HL-60 (cell line): Measurements from ENCODE around the gene ST6GAL1.

Experiments used
- POLR2AphosphoS5 ChIP-seq: IDR thresholded peaks from 2 replicates; pipeline ENCODE4 v1.6.1; 2012; ENCODE audit warnings: low read depth
- TF ChIP-seq, protein P1 (sequence below): IDR thresholded peaks from one replicate; pipeline ENCODE4 v1.5.1; 2011; ENCODE audit warnings: low read length, control low read depth, inconsistent platforms; ENCODE audit not compliant: insufficient read depth
- TF ChIP-seq, protein P2 (sequence below): IDR thresholded peaks from 2 replicates; pipeline ENCODE4 v1.6.1; 2012; ENCODE audit warnings: low read depth; ENCODE audit not compliant: insufficient replicate concordance

DNA sequence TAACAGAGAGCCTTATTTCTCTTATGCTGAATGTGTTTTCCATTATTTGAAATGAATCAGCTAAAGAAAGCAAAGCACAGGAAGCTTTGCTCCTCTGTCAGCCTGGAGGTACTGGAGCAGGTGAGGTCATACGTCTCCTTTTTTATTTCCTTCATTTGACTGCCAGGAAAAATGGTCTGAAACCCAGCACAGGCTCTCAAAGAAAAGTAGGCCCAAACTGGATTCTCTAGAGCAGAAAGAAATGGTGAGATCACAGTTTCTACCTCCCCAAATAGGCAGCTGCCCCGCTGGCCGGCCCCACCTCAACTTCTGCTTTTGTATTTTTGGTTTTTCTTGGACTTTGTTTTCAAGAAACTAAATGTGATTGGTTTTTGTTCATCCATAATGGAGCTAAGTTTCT is 113.9 kb downstream of the ST6GAL1 start:
- TF ChIP-seq, protein P1, sequence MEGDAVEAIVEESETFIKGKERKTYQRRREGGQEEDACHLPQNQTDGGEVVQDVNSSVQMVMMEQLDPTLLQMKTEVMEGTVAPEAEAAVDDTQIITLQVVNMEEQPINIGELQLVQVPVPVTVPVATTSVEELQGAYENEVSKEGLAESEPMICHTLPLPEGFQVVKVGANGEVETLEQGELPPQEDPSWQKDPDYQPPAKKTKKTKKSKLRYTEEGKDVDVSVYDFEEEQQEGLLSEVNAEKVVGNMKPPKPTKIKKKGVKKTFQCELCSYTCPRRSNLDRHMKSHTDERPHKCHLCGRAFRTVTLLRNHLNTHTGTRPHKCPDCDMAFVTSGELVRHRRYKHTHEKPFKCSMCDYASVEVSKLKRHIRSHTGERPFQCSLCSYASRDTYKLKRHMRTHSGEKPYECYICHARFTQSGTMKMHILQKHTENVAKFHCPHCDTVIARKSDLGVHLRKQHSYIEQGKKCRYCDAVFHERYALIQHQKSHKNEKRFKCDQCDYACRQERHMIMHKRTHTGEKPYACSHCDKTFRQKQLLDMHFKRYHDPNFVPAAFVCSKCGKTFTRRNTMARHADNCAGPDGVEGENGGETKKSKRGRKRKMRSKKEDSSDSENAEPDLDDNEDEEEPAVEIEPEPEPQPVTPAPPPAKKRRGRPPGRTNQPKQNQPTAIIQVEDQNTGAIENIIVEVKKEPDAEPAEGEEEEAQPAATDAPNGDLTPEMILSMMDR: no peak
- no peak for TF ChIP-seq POLR2AphosphoS5
- TF ChIP-seq, protein P2, sequence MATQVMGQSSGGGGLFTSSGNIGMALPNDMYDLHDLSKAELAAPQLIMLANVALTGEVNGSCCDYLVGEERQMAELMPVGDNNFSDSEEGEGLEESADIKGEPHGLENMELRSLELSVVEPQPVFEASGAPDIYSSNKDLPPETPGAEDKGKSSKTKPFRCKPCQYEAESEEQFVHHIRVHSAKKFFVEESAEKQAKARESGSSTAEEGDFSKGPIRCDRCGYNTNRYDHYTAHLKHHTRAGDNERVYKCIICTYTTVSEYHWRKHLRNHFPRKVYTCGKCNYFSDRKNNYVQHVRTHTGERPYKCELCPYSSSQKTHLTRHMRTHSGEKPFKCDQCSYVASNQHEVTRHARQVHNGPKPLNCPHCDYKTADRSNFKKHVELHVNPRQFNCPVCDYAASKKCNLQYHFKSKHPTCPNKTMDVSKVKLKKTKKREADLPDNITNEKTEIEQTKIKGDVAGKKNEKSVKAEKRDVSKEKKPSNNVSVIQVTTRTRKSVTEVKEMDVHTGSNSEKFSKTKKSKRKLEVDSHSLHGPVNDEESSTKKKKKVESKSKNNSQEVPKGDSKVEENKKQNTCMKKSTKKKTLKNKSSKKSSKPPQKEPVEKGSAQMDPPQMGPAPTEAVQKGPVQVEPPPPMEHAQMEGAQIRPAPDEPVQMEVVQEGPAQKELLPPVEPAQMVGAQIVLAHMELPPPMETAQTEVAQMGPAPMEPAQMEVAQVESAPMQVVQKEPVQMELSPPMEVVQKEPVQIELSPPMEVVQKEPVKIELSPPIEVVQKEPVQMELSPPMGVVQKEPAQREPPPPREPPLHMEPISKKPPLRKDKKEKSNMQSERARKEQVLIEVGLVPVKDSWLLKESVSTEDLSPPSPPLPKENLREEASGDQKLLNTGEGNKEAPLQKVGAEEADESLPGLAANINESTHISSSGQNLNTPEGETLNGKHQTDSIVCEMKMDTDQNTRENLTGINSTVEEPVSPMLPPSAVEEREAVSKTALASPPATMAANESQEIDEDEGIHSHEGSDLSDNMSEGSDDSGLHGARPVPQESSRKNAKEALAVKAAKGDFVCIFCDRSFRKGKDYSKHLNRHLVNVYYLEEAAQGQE: no peak
